Activated naive CD4-positive, alpha-beta T cell treated with anti-CD3 and anti-CD28 coated beads, Interleukin-2, amount 10 ng/mL, durations not matched to agents 7 days and 5 days (primary cell): ENCODE results near the gene MAPKAPK3.

Experiments
- CTCF ChIA-PET: fragments of 350-600 bp; sonication (Branson Sonifier 250); formaldehyde crosslinking; loops from one replicate; lab custom pipeline; 2021; ENCODE audit warnings: antibody characterized with exemption; lab: Charles Lee
- DNase-seq: peaks from one replicate; pipeline ENCODE4 v3.0.0-alpha.2; 2020
- H3K27ac Mint-ChIP-seq: one replicate; pipeline ENCODE4 v1.8.0; 2021; ENCODE audit warnings: mild to moderate bottlenecking, moderate library complexity, mixed read lengths
- H3K27me3 Mint-ChIP-seq: one replicate; pipeline ENCODE4 v1.8.0; 2021; ENCODE audit warnings: mild to moderate bottlenecking, mixed read lengths
- H3K36me3 Mint-ChIP-seq: one replicate; pipeline ENCODE4 v1.8.0; 2021; ENCODE audit warnings: mixed read lengths
- H3K4me1 Mint-ChIP-seq: one replicate; pipeline ENCODE4 v1.8.0; 2021; ENCODE audit warnings: mixed read lengths
- H3K4me3 Mint-ChIP-seq: one replicate; pipeline ENCODE4 v1.8.0; 2021; ENCODE audit warnings: mild to moderate bottlenecking, moderate library complexity, mixed read lengths
- H3K9me3 Mint-ChIP-seq: one replicate; pipeline ENCODE4 v1.8.0; 2021; ENCODE audit warnings: mixed read lengths

Gene MAPKAPK3

GRCh38 chr3:50616003-50616769 is 765 bp upstream of the MAPKAPK3 start:
- H3K27me3 Mint-ChIP-seq, result peaks cover 8% of the 10 kb centered on the region
- peak; percentile 89 for DNase-seq
- H3K4me3 Mint-ChIP-seq, result peak overlapping the region; percentile 92
- CTCF ChIA-PET, result interaction anchor here (0.7 to 25.1 kb wide), 24 partner anchors 9 to 886 kb away, joined by 3 to 753 read pairs (median 6); partner anchors contain the start of genes C3orf18, HEMK1, MANF and RBM15B
- peaks cover 63% of the 10 kb centered on the region for H3K36me3 Mint-ChIP-seq
- H3K9me3 Mint-ChIP-seq, result no peaks in the 10 kb centered on the region
- H3K4me1 Mint-ChIP-seq, result peaks cover 63% of the 10 kb centered on the region
- H3K27ac Mint-ChIP-seq, result peak overlapping the region; percentile 97

GRCh38 chr3:50616770-50617095 is 218 bp upstream of the MAPKAPK3 start:
- Mint-ChIP-seq H3K4me1 (peaks cover 66% of the 10 kb centered on the region), H3K36me3 (peaks cover 61% of the 10 kb centered on the region), H3K27me3 (peaks cover 7% of the 10 kb centered on the region), H3K9me3 (no peaks in the 10 kb centered on the region), H3K4me3 (peak overlapping the region; percentile 92), H3K27ac (peak overlapping the region; percentile 97)
- CTCF ChIA-PET, result interaction anchor here (1.0 to 25.1 kb wide), 19 partner anchors 8 to 885 kb away, joined by 3 to 753 read pairs (median 8); partner anchors contain the start of genes C3orf18, HEMK1, MANF and RBM15B
- peak; percentile 97 for DNase-seq

GRCh38 chr3:50617911-50618481 is 1.0 kb downstream of the MAPKAPK3 start:
- Mint-ChIP-seq H3K9me3 (no peaks in the 10 kb centered on the region), H3K4me3 (peak overlapping the region; percentile 92), H3K4me1 (peaks cover 77% of the 10 kb centered on the region), H3K27me3 (no peaks in the 10 kb centered on the region), H3K27ac (peak overlapping the region; percentile 86), H3K36me3 (peaks cover 59% of the 10 kb centered on the region)
- DNase-seq, result peak; percentile 56
- CTCF ChIA-PET, result interaction anchor here (1.3 to 25.1 kb wide), 5 partner anchors 9 to 145 kb away, joined by 3 to 753 read pairs (median 5); partner anchors contain the start of genes C3orf18 and HEMK1

- Mint-ChIP-seq H3K36me3 (peaks cover 65% of the 10 kb centered on the region), H3K4me3 (peak overlapping the region; percentile 92), H3K9me3 (no peaks in the 10 kb centered on the region), H3K27me3 (no peaks in the 10 kb centered on the region), H3K27ac (peak overlapping the region; percentile 86), H3K4me1 (peaks cover 82% of the 10 kb centered on the region)
- CTCF ChIA-PET, result interaction anchor here (1.1 to 25.1 kb wide), 7 partner anchors 10 to 769 kb away, joined by 3 to 753 read pairs (median 6); partner anchors contain the start of genes C3orf18 and HEMK1
- DNase-seq, result peak; percentile 33
Observed at GRCh38 chr3:50620420-50620819, 3.5 kb downstream of the MAPKAPK3 start.

GRCh38 chr3:50620820-50621219 is 3.9 kb downstream of the MAPKAPK3 start:
- H3K9me3 Mint-ChIP-seq, result no peaks in the 10 kb centered on the region
- peak overlapping the region; percentile 86 for H3K27ac Mint-ChIP-seq
- H3K4me3 Mint-ChIP-seq, result peak overlapping the region; percentile 92
- CTCF ChIA-PET, result interaction anchor here (1.1 to 25.1 kb wide), 9 partner anchors 10 to 768 kb away, joined by 3 to 753 read pairs (median 5); partner anchors contain the start of genes C3orf18 and HEMK1
- no peaks in the 10 kb centered on the region for H3K27me3 Mint-ChIP-seq
- H3K4me1 Mint-ChIP-seq, result peaks cover 82% of the 10 kb centered on the region
- H3K36me3 Mint-ChIP-seq, result peaks cover 65% of the 10 kb centered on the region
- DNase-seq, result no peak

GRCh38 chr3:50622881-50623280 is 5.9 kb downstream of the MAPKAPK3 start:
- no peak overlapping the region for H3K4me3 Mint-ChIP-seq
- CTCF ChIA-PET, result interaction anchor here (0.9 to 3.8 kb wide), 4 partner anchors 7 to 50 kb away, joined by 3 to 17 read pairs (median 6); no protein-coding TSS in a partner anchor

GRCh38 chr3:50623840-50624474 is 7.0 kb downstream of the MAPKAPK3 start:
- peak overlapping the region; percentile 40 for H3K4me3 Mint-ChIP-seq
- H3K9me3 Mint-ChIP-seq, result no peaks in the 10 kb centered on the region
- CTCF ChIA-PET, result interaction anchor here (0.9 to 3.8 kb wide), 4 partner anchors 8 to 52 kb away, joined by 3 to 17 read pairs (median 6); no protein-coding TSS in a partner anchor
- H3K4me1 Mint-ChIP-seq, result peaks cover 95% of the 10 kb centered on the region
- H3K27ac Mint-ChIP-seq, result peak overlapping the region; percentile 86
- DNase-seq, result peak; percentile 63
- H3K27me3 Mint-ChIP-seq, result no peaks in the 10 kb centered on the region
- peaks cover 66% of the 10 kb centered on the region for H3K36me3 Mint-ChIP-seq

More at GRCh38 chr3:50622881-50623280, 5.9 kb downstream of the MAPKAPK3 start:
- peak overlapping the region; percentile 86 for H3K27ac Mint-ChIP-seq
- H3K9me3 Mint-ChIP-seq, result no peaks in the 10 kb centered on the region
- H3K36me3 Mint-ChIP-seq, result peaks cover 69% of the 10 kb centered on the region
- DNase-seq, result no peak
- peaks cover 92% of the 10 kb centered on the region for H3K4me1 Mint-ChIP-seq
- no peaks in the 10 kb centered on the region for H3K27me3 Mint-ChIP-seq

- Mint-ChIP-seq H3K9me3 (no peaks in the 10 kb centered on the region), H3K27ac (peak overlapping the region; percentile 86), H3K27me3 (no peaks in the 10 kb centered on the region), H3K4me3 (peak overlapping the region; percentile 40), H3K36me3 (peaks cover 62% of the 10 kb centered on the region), H3K4me1 (peaks cover 92% of the 10 kb centered on the region)
- DNase-seq, result no peak
- CTCF ChIA-PET, result interaction anchor here (0.8 to 3.8 kb wide), 4 partner anchors 8 to 28 kb away, joined by 3 to 17 read pairs (median 6); no protein-coding TSS in a partner anchor
Observed at GRCh38 chr3:50624634-50625033, 7.7 kb downstream of the MAPKAPK3 start.

GRCh38 chr3:50625231-50626182 is 8.6 kb downstream of the MAPKAPK3 start:
- Mint-ChIP-seq H3K4me1 (peaks cover 92% of the 10 kb centered on the region), H3K9me3 (no peaks in the 10 kb centered on the region), H3K27me3 (no peaks in the 10 kb centered on the region), H3K27ac (peak overlapping the region; percentile 77), H3K4me3 (no peak overlapping the region), H3K36me3 (peaks cover 57% of the 10 kb centered on the region)
- no peak for DNase-seq
- CTCF ChIA-PET, result interaction anchor here (0.8 to 3.8 kb wide), 5 partner anchors 10 to 746 kb away, joined by 3 to 17 read pairs (median 6); no protein-coding TSS in a partner anchor

- H3K27me3 Mint-ChIP-seq, result no peaks in the 10 kb centered on the region
- no peak for DNase-seq
- CTCF ChIA-PET, result interaction anchor here (0.7 to 3.8 kb wide), 4 partner anchors 11 to 745 kb away, joined by 3 to 17 read pairs (median 4); no protein-coding TSS in a partner anchor
- H3K36me3 Mint-ChIP-seq, result peaks cover 58% of the 10 kb centered on the region
- H3K4me1 Mint-ChIP-seq, result peaks cover 94% of the 10 kb centered on the region
- H3K27ac Mint-ChIP-seq, result peak overlapping the region; percentile 49
- H3K9me3 Mint-ChIP-seq, result no peaks in the 10 kb centered on the region
- no peak overlapping the region for H3K4me3 Mint-ChIP-seq
Observed at GRCh38 chr3:50626401-50626800, 9.4 kb downstream of the MAPKAPK3 start.

- peaks cover 65% of the 10 kb centered on the region for H3K36me3 Mint-ChIP-seq
- H3K27me3 Mint-ChIP-seq, result no peaks in the 10 kb centered on the region
- CTCF ChIA-PET, result interaction anchor here (0.9 to 2.3 kb wide), 5 partner anchors 8 to 25 kb away, joined by 3 to 9 read pairs (median 5); partner anchors contain the start of gene MAPKAPK3
Observed at GRCh38 chr3:50627407-50628051, 10.6 kb downstream of the MAPKAPK3 start.

GRCh38 chr3:50628601-50629000 is 11.7 kb downstream of the MAPKAPK3 start:
- no peak overlapping the region for H3K4me3 Mint-ChIP-seq
- no peaks in the 10 kb centered on the region for H3K9me3 Mint-ChIP-seq
- H3K27ac Mint-ChIP-seq, result peak overlapping the region; percentile 68
- no peak for DNase-seq
- H3K4me1 Mint-ChIP-seq, result peaks cover 94% of the 10 kb centered on the region
- no peaks in the 10 kb centered on the region for H3K27me3 Mint-ChIP-seq
- H3K36me3 Mint-ChIP-seq, result peaks cover 58% of the 10 kb centered on the region
- CTCF ChIA-PET, result interaction anchor here (1.1 to 2.3 kb wide), 5 partner anchors 8 to 743 kb away, joined by 3 to 9 read pairs (median 5); partner anchors contain the start of gene MAPKAPK3

More at GRCh38 chr3:50627407-50628051, 10.6 kb downstream of the MAPKAPK3 start:
- Mint-ChIP-seq H3K4me3 (no peak overlapping the region), H3K27ac (peak overlapping the region; percentile 46), H3K4me1 (peaks cover 94% of the 10 kb centered on the region), H3K9me3 (no peaks in the 10 kb centered on the region)
- no peak for DNase-seq
